HEK293 (cell line): Measurements from ENCODE around the gene ARPC5.

ENCODE experiments used
- CTCF ChIA-PET: fragments of 350-600 bp; formaldehyde crosslinking; extraction: SDS; loops from one replicate; lab custom pipeline; 2021; ENCODE audit warnings: antibody characterized with exemption; lab: Yijun Ruan, JAX
- POLR2A ChIA-PET: fragments of 300-600 bp; formaldehyde crosslinking; extraction: SDS; loops from one replicate; lab custom pipeline; 2020; ENCODE audit warnings: antibody characterized with exemption, inconsistent platforms; lab: Yijun Ruan, JAX
- H3K27ac ChIP-seq: fragments of 200-500 bp; sonication (Bioruptor generic); 2 replicates; pipeline ENCODE4 v1.5.1; 2014; ENCODE audit warnings: low read depth, low read length, control low read depth, inconsistent platforms; ENCODE audit errors: extremely low read depth
- H3K36me3 ChIP-seq, 2 experiments: fragments of 200-500 bp in 1 of 2; sonication (Bioruptor generic) in 1 of 2; 1 replicate in 1 of 2; 2 replicates in 1 of 2; pipeline ENCODE4 v1.5.1; 2014 to 2017; ENCODE audit warnings: inconsistent platforms in 2 of 2, low read length in 2 of 2; ENCODE audit not compliant: control insufficient read depth in 2 of 2, insufficient read depth in 1 of 2
- H3K4me1 ChIP-seq: fragments of 200-500 bp; sonication (Bioruptor generic); 2 replicates; pipeline ENCODE4 v1.5.1; 2014; ENCODE audit warnings: mild to moderate bottlenecking, low read length, inconsistent platforms; ENCODE audit not compliant: control insufficient read depth, insufficient read depth
- H3K4me3 ChIP-seq: 2 replicates; pipeline ENCODE4 v1.5.1; 2011; ENCODE audit warnings: low read depth, mild to moderate bottlenecking, control low read depth, low read length, moderate library complexity
- H3K9me3 ChIP-seq: fragments of 200-500 bp; sonication (Bioruptor generic); 2 replicates; pipeline ENCODE4 v1.5.1; 2014; ENCODE audit warnings: low read depth, low read length, inconsistent platforms; ENCODE audit not compliant: control insufficient read depth, insufficient read depth
- GLIS1 ChIP-seq: fragments of 450-650 bp; formaldehyde crosslinking; IDR thresholded peaks from 2 replicates; pipeline ENCODE4 v1.5.1; 2016; ENCODE audit warnings: missing biosample characterization, missing genetic modification characterization
- PBX3 ChIP-seq: sonication (generic); formaldehyde crosslinking; IDR thresholded peaks from 2 replicates; pipeline ENCODE4 v1.8.1; 2022; ENCODE audit warnings: mild to moderate bottlenecking, moderate library complexity, missing genetic modification reagents
- PRDM1 ChIP-seq: fragments of 450-650 bp; formaldehyde crosslinking; IDR thresholded peaks from 2 replicates; pipeline ENCODE4; 2016; ENCODE audit warnings: missing biosample characterization, missing genetic modification characterization
- PRDM2 ChIP-seq: fragments of 450-650 bp; formaldehyde crosslinking; IDR thresholded peaks from 2 replicates; pipeline ENCODE4 v1.5.1; 2016; ENCODE audit warnings: missing biosample characterization, missing genetic modification characterization, borderline replicate concordance
- PRDM6 ChIP-seq: fragments of 450-650 bp; formaldehyde crosslinking; IDR thresholded peaks from 2 replicates; pipeline ENCODE4 v1.5.1; 2017; ENCODE audit warnings: missing biosample characterization, missing genetic modification characterization
- WT1 ChIP-seq: fragments of 450-650 bp; formaldehyde crosslinking; IDR thresholded peaks from 2 replicates; pipeline ENCODE4 v1.5.1; 2016; ENCODE audit warnings: missing biosample characterization, missing genetic modification characterization
- YY1 ChIP-seq: fragments of 450-650 bp; formaldehyde crosslinking; IDR thresholded peaks from 2 replicates; pipeline ENCODE4 v1.5.1; 2018; ENCODE audit warnings: missing biosample characterization, missing genetic modification characterization
- ZFHX2 ChIP-seq: fragments of 450-650 bp; formaldehyde crosslinking; conservative IDR thresholded peaks from 2 replicates; pipeline ENCODE4 v1.5.1; 2016; ENCODE audit warnings: missing biosample characterization, missing genetic modification characterization
- ZFP3 ChIP-seq: fragments of 450-650 bp; formaldehyde crosslinking; IDR thresholded peaks from 2 replicates; pipeline ENCODE4 v1.5.1; 2016; ENCODE audit warnings: low read depth, missing biosample characterization, missing genetic modification characterization
- ZFP69B ChIP-seq: fragments of 450-650 bp; formaldehyde crosslinking; IDR thresholded peaks from 2 replicates; pipeline ENCODE4 v1.5.1; 2016; ENCODE audit warnings: missing biosample characterization, missing genetic modification characterization
- ZNF10 ChIP-seq: fragments of 450-650 bp; formaldehyde crosslinking; IDR thresholded peaks from 2 replicates; pipeline ENCODE4 v1.5.1; 2017; ENCODE audit warnings: missing biosample characterization, missing genetic modification characterization
- ZNF140 ChIP-seq: fragments of 450-650 bp; formaldehyde crosslinking; IDR thresholded peaks from 2 replicates; pipeline ENCODE4 v1.5.1; 2016; ENCODE audit warnings: missing biosample characterization, missing genetic modification characterization
- ZNF239 ChIP-seq: fragments of 450-650 bp; formaldehyde crosslinking; IDR thresholded peaks from 2 replicates; pipeline ENCODE4 v1.5.1; 2016; ENCODE audit warnings: missing biosample characterization, missing genetic modification characterization
- ZNF362 ChIP-seq: fragments of 450-650 bp; formaldehyde crosslinking; IDR thresholded peaks from 2 replicates; pipeline ENCODE4 v1.5.1; 2016; ENCODE audit warnings: missing biosample characterization, missing genetic modification characterization
- ZNF398 ChIP-seq: fragments of 450-650 bp; formaldehyde crosslinking; IDR thresholded peaks from 2 replicates; pipeline ENCODE4 v1.5.1; 2017; ENCODE audit warnings: missing biosample characterization, missing genetic modification characterization
- ZNF404 ChIP-seq: fragments of 450-650 bp; formaldehyde crosslinking; IDR thresholded peaks from 2 replicates; pipeline ENCODE4 v1.5.1; 2017; ENCODE audit warnings: missing biosample characterization, missing genetic modification characterization
- ZNF549 ChIP-seq: fragments of 450-650 bp; IDR thresholded peaks from 2 replicates; pipeline ENCODE4 v1.5.1; 2018; ENCODE audit warnings: missing biosample characterization, missing genetic modification characterization, mild to moderate bottlenecking, inconsistent platforms, moderate library complexity
- ZNF560 ChIP-seq: fragments of 450-650 bp; formaldehyde crosslinking; IDR thresholded peaks from 2 replicates; pipeline ENCODE4 v1.5.1; 2017; ENCODE audit warnings: missing biosample characterization, missing genetic modification characterization, borderline replicate concordance
- ZNF768 ChIP-seq: fragments of 450-650 bp; formaldehyde crosslinking; IDR thresholded peaks from 2 replicates; pipeline ENCODE4 v1.5.1; 2018; ENCODE audit warnings: missing biosample characterization, mild to moderate bottlenecking, missing genetic modification characterization
- ZSCAN18 ChIP-seq: fragments of 450-650 bp; formaldehyde crosslinking; IDR thresholded peaks from 2 replicates; pipeline ENCODE4 v1.5.1; 2016; ENCODE audit warnings: missing biosample characterization, missing genetic modification characterization
- ZSCAN5A ChIP-seq: fragments of 450-650 bp; formaldehyde crosslinking; IDR thresholded peaks from 2 replicates; pipeline ENCODE4 v1.5.1; 2016; ENCODE audit warnings: missing biosample characterization, missing genetic modification characterization

ARPC5 gene

GRCh38 chr1:183632114-183632513, 3.5 kb downstream of the ARPC5 start (continued):
- no peak for TF ChIP-seq ZNF768 (tag by site-specific recombination)
- no peak for TF ChIP-seq ZNF549 (tag by site-specific recombination)
- no peak for TF ChIP-seq ZSCAN18
- no peak for TF ChIP-seq PRDM2
- TF ChIP-seq PBX3, result no peak
- TF ChIP-seq YY1 (tag by site-specific recombination), result no peak
- TF ChIP-seq ZNF239 (tag by site-specific recombination), result no peak
- no peak for TF ChIP-seq ZFP3
- TF ChIP-seq ZNF404, result no peak
- no peak for TF ChIP-seq ZNF398 (tag by site-specific recombination)
- TF ChIP-seq ZNF140 (tag by site-specific recombination), result no peak

- peaks cover 14% of the 10 kb centered on the region; the same call in 1 of the 2 replicates for H3K4me1 ChIP-seq
- TF ChIP-seq ZFHX2 (tag by site-specific recombination), result peak; percentile 30; the same call in 1 of the 2 replicates
- 0 out of 2 replicates have a peak, but pooled peaks have one; percentile 11 for TF ChIP-seq PRDM1
- TF ChIP-seq WT1 (tag by site-specific recombination), result peak; percentile 33; the same call in 1 of the 2 replicates
- TF ChIP-seq ZSCAN5A (tag by site-specific recombination), result no peak
- TF ChIP-seq ZNF10 (tag by site-specific recombination), result no peak
- TF ChIP-seq ZNF560, result no peak
- TF ChIP-seq ZNF362 (tag by site-specific recombination), result 0 out of 2 replicates have a peak, but pooled peaks have one; percentile 14
- peak; percentile 29; the same call in 1 of the 2 replicates for TF ChIP-seq PRDM6 (tag by site-specific recombination)
- peak; percentile 30; the same call in 1 of the 2 replicates for TF ChIP-seq GLIS1 (tag by site-specific recombination)
- no peak for TF ChIP-seq ZFP69B
- ChIA-PET CTCF (interaction anchor here (0.5 to 0.6 kb wide), 3 partner anchors 29 to 848 kb away, joined by 3 to 4 read pairs (median 3); no protein-coding TSS in a partner anchor), POLR2A (no interaction called here)
- peaks cover 11 to 42% of the 10 kb centered on the region in 2 experiments; a peak in 2 of 3 replicates for H3K36me3 ChIP-seq
- no peaks in the 10 kb centered on the region for H3K9me3 ChIP-seq
- no peak overlapping the region for H3K27ac ChIP-seq
- no peak overlapping the region for H3K4me3 ChIP-seq
Observed at GRCh38 chr1:183630748-183631147, 4.8 kb downstream of the ARPC5 start.
